HepG2 (cell line): Measurements from ENCODE around the gene SDC1.

Experiments
- CTCF ChIP-seq: sonication (generic); formaldehyde crosslinking; IDR thresholded peaks from 2 replicates; pipeline ENCODE4 v1.5.0; 2020; ENCODE audit warnings: mild to moderate bottlenecking, missing genetic modification reagents, moderate library complexity
- MAFF ChIP-seq: IDR thresholded peaks from 2 replicates; pipeline ENCODE4 v1.6.1; 2011; ENCODE audit warnings: low read depth, low read length, improper control_type of control experiment
- ZNF558 ChIP-seq: sonication (generic); formaldehyde crosslinking; IDR thresholded peaks from 2 replicates; pipeline ENCODE4 v1.9.0; 2022; ENCODE audit warnings: mild to moderate bottlenecking, missing genetic modification reagents, borderline replicate concordance
- ZNF790 ChIP-seq: sonication (generic); formaldehyde crosslinking; IDR thresholded peaks from 2 replicates; pipeline ENCODE4 v1.8.0; 2022; ENCODE audit warnings: missing genetic modification reagents, mild to moderate bottlenecking, borderline replicate concordance
- TF ChIP-seq, protein P1 (sequence below): sonication (generic); formaldehyde crosslinking; IDR thresholded peaks from 2 replicates; pipeline ENCODE4 v1.4.0; 2020; ENCODE audit warnings: mild to moderate bottlenecking, low read depth, missing genetic modification reagents

GRCh38 chr2:20179466-20179754, 45.5 kb downstream of the SDC1 start:
- TF ChIP-seq, protein P1, sequence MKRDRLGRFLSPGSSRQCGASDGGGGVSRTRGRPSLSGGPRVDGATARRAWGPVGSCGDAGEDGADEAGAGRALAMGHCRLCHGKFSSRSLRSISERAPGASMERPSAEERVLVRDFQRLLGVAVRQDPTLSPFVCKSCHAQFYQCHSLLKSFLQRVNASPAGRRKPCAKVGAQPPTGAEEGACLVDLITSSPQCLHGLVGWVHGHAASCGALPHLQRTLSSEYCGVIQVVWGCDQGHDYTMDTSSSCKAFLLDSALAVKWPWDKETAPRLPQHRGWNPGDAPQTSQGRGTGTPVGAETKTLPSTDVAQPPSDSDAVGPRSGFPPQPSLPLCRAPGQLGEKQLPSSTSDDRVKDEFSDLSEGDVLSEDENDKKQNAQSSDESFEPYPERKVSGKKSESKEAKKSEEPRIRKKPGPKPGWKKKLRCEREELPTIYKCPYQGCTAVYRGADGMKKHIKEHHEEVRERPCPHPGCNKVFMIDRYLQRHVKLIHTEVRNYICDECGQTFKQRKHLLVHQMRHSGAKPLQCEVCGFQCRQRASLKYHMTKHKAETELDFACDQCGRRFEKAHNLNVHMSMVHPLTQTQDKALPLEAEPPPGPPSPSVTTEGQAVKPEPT (CRISPR knock-in tag): no peak
- no peak for TF ChIP-seq MAFF
- no peak for TF ChIP-seq ZNF558 (CRISPR knock-in tag)
- TF ChIP-seq CTCF (CRISPR knock-in tag): no peak
- TF ChIP-seq ZNF790 (CRISPR knock-in tag): no peak
